ENCODE data around the gene SAMD4B.

The SAMD4B gene

GRCh38 chr19:39397360-39398296, 55.4 kb downstream of the SAMD4B start:
- DNase-seq (ENCODE audit: low spot score), result peak; percentile 92

GRCh38 chr19:39398297-39398864, 56.2 kb downstream of the SAMD4B start:
- peak; percentile 38 for DNase-seq (ENCODE audit: low spot score)

- no peak for DNase-seq (ENCODE audit: low spot score)
Measured at GRCh38 chr19:39399668-39400050, 57.4 kb downstream of the SAMD4B start.

- DNase-seq (ENCODE audit: low spot score), result no peak
Measured at GRCh38 chr19:39400061-39400460, 57.8 kb downstream of the SAMD4B start.

- DNase-seq (ENCODE audit: low spot score), result peak; percentile 45
Measured at GRCh38 chr19:39401070-39401548, 58.9 kb downstream of the SAMD4B start.

- peak; percentile 84 for DNase-seq (ENCODE audit: low spot score)
Measured at GRCh38 chr19:39401549-39402345, 59.5 kb downstream of the SAMD4B start.

GRCh38 chr19:39402346-39403300, 60.4 kb downstream of the SAMD4B start:
- DNase-seq (ENCODE audit: low spot score), result peak; percentile 78

GRCh38 chr19:39403331-39404312, 61.4 kb downstream of the SAMD4B start:
- peak; percentile 72 for DNase-seq (ENCODE audit: low spot score)

GRCh38 chr19:39405261-39405957, 63.2 kb downstream of the SAMD4B start:
- DNase-seq (ENCODE audit: low spot score), result peak; percentile 37

- DNase-seq (ENCODE audit: low spot score), result peak; percentile 84
Measured at GRCh38 chr19:39405958-39406655, 63.9 kb downstream of the SAMD4B start.

- peak; percentile 89 for DNase-seq (ENCODE audit: low spot score)
Measured at GRCh38 chr19:39406656-39407409, 64.6 kb downstream of the SAMD4B start, which contains the start of gene ZFP36. Gene ZFP36, plus strand, starts transcription at chr19:39406847. Its CDS starts 58 bp downstream, at chr19:39406905.

GRCh38 chr19:39407410-39407659, 65.1 kb downstream of the SAMD4B start:
- DNase-seq (ENCODE audit: low spot score), result no peak

- DNase-seq (ENCODE audit: low spot score), result peak; percentile 86
Measured at GRCh38 chr19:39407660-39408391, 65.6 kb downstream of the SAMD4B start.

- peak; percentile 46 for DNase-seq (ENCODE audit: low spot score)
Measured at GRCh38 chr19:39408392-39409207, 66.4 kb downstream of the SAMD4B start.

- peak; percentile 60 for DNase-seq (ENCODE audit: low spot score)
Measured at GRCh38 chr19:39409208-39410016, 67.2 kb downstream of the SAMD4B start.

Measured in NAMALWA (cell line).